Thoracic aorta (tissue), 2 donors: ENCODE measurements around the gene RHPN2. TPM values are rescaled to one million over a fixed set of nuclear protein-coding genes. Genes with fewer than 3 reads are reported as not detected.

Experiments used
- ATAC-seq: fragments of 150-250 bp; one replicate; pipeline ENCODE4 v1.8.0; 2017; ENCODE audit warnings: low read depth; ENCODE audit not compliant: insufficient number of reproducible peaks, low FRiP score
- DNase-seq: peaks from one replicate; pipeline ENCODE4 v3.0.0-alpha.2; 2020; ENCODE audit warnings: low spot score
- H3K27ac ChIP-seq, 2 donors: fragments of 200-600 bp; sonication (generic); 1 replicate in 1 of 2; 2 replicates in 1 of 2; pipeline ENCODE4 v1.5.1; 2016; ENCODE audit warnings: mild to moderate bottlenecking in 2 of 2, moderate library complexity in 2 of 2
- H3K27me3 ChIP-seq: fragments of 200-600 bp; sonication (generic); replicated peaks from 2 replicates; pipeline ENCODE4 v1.6.0; 2016; ENCODE audit warnings: mild to moderate bottlenecking; ENCODE audit not compliant: insufficient read depth
- H3K36me3 ChIP-seq: fragments of 200-600 bp; sonication (generic); one replicate; pipeline ENCODE4 v1.5.1; 2016
- H3K4me1 ChIP-seq, 2 donors: fragments of 200-600 bp; sonication (generic); 1 replicate in 1 of 2; 2 replicates in 1 of 2; pipeline versions ENCODE4 v1.5.1 to v1.6.0; 2016; ENCODE audit warnings: low read depth in 2 of 2, mild to moderate bottlenecking in 1 of 2; ENCODE audit not compliant: control insufficient read depth in 1 of 2
- H3K4me3 ChIP-seq: fragments of 200-600 bp; sonication (generic); 2 replicates; pipeline ENCODE4 v1.5.1; 2016; ENCODE audit warnings: mild to moderate bottlenecking
- H3K9me3 ChIP-seq: fragments of 200-600 bp; sonication (generic); 2 replicates; pipeline ENCODE4 v1.5.1; 2016
- CTCF ChIP-seq: fragments of 200-600 bp; sonication (generic); IDR thresholded peaks from one replicate; pipeline ENCODE4 v1.5.1; 2019; ENCODE audit warnings: antibody characterized with exemption
- total RNA-seq, 2 donors: library from RNA; depleted of rRNA; stranded (reverse); fragments of >200 nt; gene quantifications; one replicate each; pipeline versions ENCODE4 v1.1.0 to v1.2.3, GENCODE V29; 2016

The RHPN2 gene
- 1 to 10 TPM in 1 of 2 donors, under 1 TPM in 1; 0.81 to 2.4 TPM for total RNA-seq

GRCh38 chr19:33064792-33065550 is at the start of gene RHPN2:
Gene RHPN2 (minus strand): TSS chr19:33064888. CDS start chr19:33064852, 36 bp downstream.
- no peaks in the 10 kb centered on the region for H3K27me3 ChIP-seq
- H3K4me3 ChIP-seq, result peak within 1 kb of the TSS; percentile 69
- ATAC-seq (no peak), DNase-seq (no peak)
- no peak within 1 kb of the TSS for H3K27ac ChIP-seq
- H3K4me1 ChIP-seq, result peaks cover 0 to 10% of the 10 kb centered on the region in 2 donors
- no peak for TF ChIP-seq CTCF
- H3K9me3 ChIP-seq, result no peaks in the 10 kb centered on the region
- no peaks in the 10 kb centered on the region for H3K36me3 ChIP-seq

- Histone ChIP-seq H3K4me3 (no peak overlapping the region), H3K27me3 (no peaks in the 10 kb centered on the region), H3K36me3 (peaks cover 56% of the 10 kb centered on the region), H3K27ac (no peak overlapping the region), H3K9me3 (no peaks in the 10 kb centered on the region), H3K4me1 (no peaks in the 10 kb centered on the region)
- ATAC-seq (no peak), DNase-seq (no peak)
- no peak for TF ChIP-seq CTCF
Measured at GRCh38 chr19:33114312-33114711, 49.6 kb upstream of the RHPN2 start.

GRCh38 chr19:33111587-33111986 is 46.9 kb upstream of the RHPN2 start:
- Histone ChIP-seq H3K36me3 (peaks cover 47% of the 10 kb centered on the region), H3K27ac (no peak overlapping the region), H3K4me1 (no peaks in the 10 kb centered on the region), H3K4me3 (no peak overlapping the region), H3K9me3 (no peaks in the 10 kb centered on the region), H3K27me3 (no peaks in the 10 kb centered on the region)
- DNase-seq (no peak), ATAC-seq (no peak)
- no peak for TF ChIP-seq CTCF

- no peak overlapping the region for H3K27ac ChIP-seq
- H3K36me3 ChIP-seq, result peaks cover 49% of the 10 kb centered on the region
- no peaks in the 10 kb centered on the region for H3K27me3 ChIP-seq
- H3K4me3 ChIP-seq, result no peak overlapping the region
- no peak for DNase-seq
- TF ChIP-seq CTCF, result no peak
- no peaks in the 10 kb centered on the region for H3K9me3 ChIP-seq
- no peak for ATAC-seq
- no peaks in the 10 kb centered on the region for H3K4me1 ChIP-seq
Measured at GRCh38 chr19:33110137-33110910, 45.6 kb upstream of the RHPN2 start.

- Histone ChIP-seq H3K4me3 (no peak overlapping the region), H3K36me3 (peaks cover 36% of the 10 kb centered on the region), H3K4me1 (no peaks in the 10 kb centered on the region), H3K9me3 (no peaks in the 10 kb centered on the region), H3K27me3 (no peaks in the 10 kb centered on the region), H3K27ac (no peak overlapping the region)
- DNase-seq (no peak), ATAC-seq (no peak)
- no peak for TF ChIP-seq CTCF
Measured at GRCh38 chr19:33108161-33108560, 43.5 kb upstream of the RHPN2 start.
